ENCODE results near the gene PDE7B. TPM values are rescaled to one million over a fixed set of nuclear protein-coding genes. Genes with fewer than 3 reads are reported as not detected.
"Not testable (repeated sequence)": the region's sequence is repeated elsewhere in the genome, so short reads cannot be mapped to it uniquely, and the experiment has no call there.

The PDE7B gene
- total RNA-seq, 2 donors from 2014 or later: 10.3 TPM

GRCh38 chr6:136213853-136214252 is 362.4 kb downstream of the PDE7B start:
- ATAC-seq: no peak
- intact Hi-C loops (cut with DNase I): no loop called here
- no peak for DNase-seq

- ATAC-seq: no peak
- intact Hi-C loops (cut with DNase I): no loop called here
- no peak for DNase-seq
Measured at GRCh38 chr6:136216503-136217401, 365.3 kb downstream of the PDE7B start.

DNA sequence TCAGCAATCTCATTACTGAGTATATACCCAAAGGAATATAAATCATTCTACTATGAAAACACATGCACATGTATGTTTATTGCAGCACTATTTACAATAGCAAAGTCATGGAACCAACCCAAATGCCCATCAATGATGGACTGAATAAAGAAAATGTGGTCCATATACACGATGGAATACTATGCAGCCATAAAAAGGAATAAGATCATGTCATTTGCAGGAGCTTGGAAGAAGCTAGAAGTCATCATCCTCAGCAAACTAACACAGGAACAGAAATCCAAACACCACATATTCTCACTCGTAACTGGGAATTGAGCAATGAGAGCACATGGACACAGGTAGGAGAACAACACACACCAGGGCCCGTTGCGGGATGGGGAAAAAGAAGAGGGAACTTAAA is 373.5 kb downstream of the PDE7B start:
- not testable (repeated sequence) for DNase-seq, ATAC-seq
- intact Hi-C loops (cut with DNase I): loop anchor here in 1 of 2 donors (2.0 to 5.0 kb wide), 2 partner anchors 193 to 688 kb away; no protein-coding TSS in a partner anchor

DNA sequence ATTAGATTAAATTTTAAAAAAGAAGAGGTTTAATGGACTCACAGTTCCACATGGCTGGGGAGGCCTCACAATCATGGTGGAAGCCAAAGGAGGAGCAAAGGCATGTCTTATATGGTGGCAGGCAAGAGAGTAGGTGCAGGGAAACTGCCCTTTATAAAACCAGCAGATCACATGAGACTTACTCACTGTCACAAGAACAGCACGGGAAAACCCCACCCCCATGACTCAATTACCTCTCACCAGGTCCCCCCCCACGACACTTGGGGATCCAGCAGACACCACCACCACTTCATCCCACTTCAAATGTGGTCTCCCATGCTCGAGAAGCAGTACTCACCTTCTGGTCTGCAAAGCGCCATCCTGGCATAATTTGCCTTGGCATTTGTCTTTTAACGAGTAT is 374.0 kb downstream of the PDE7B start:
- intact Hi-C loops (cut with DNase I): loop anchor here in 1 of 2 donors (2.0 to 5.0 kb wide), 2 partner anchors 193 to 689 kb away; no protein-coding TSS in a partner anchor
- DNase-seq: no peak
- ATAC-seq: no peak

DNA sequence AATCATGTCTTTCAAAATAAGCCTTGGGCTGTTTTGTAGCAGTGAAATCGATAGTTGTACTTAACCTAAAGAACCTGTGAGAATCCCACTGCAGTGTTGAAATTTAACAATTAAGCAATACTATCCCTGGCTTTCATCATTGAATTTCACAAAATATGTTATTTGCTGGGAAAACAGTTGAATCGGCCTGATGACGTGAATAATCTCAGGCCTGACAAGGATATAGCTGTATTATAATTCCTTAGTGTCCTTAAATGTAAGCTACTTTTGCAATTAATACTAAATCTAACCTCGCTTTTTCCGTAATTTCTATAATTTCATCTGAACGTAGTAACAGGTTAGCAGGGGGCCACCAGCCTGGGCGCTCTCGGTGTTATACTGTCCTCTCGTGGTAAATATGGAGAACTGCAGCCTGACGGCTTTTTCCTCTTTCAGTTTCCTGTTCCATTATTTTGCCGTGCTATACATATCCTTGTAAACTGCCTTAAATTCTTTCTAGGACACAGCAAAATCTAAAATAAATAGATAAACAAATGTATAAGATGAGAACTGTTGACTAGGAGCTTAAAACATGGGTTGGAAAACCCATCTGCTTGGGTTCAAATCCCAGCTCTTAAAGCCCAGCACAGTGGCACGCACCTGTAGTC is 374.6 kb downstream of the PDE7B start:
- intact Hi-C loops (cut with DNase I): loop anchor here in 1 of 2 donors (5.0 kb wide), 1 partner anchor 194 kb away; no protein-coding TSS in a partner anchor
- ATAC-seq (peak; percentile 77 to 88), DNase-seq (peak; percentile 45)

- intact Hi-C loops (cut with DNase I): loop anchor here in 1 of 2 donors (5.0 kb wide), 1 partner anchor 195 kb away; no protein-coding TSS in a partner anchor
- DNase-seq (no peak), ATAC-seq (peak; percentile 34 to 35)
Measured at GRCh38 chr6:136226674-136227377, 375.3 kb downstream of the PDE7B start.

- DNase-seq (no peak), ATAC-seq (no peak)
- intact Hi-C loops (cut with DNase I): loop anchor here in 1 of 2 donors (5.0 kb wide), 1 partner anchor 197 kb away; no protein-coding TSS in a partner anchor
Measured at GRCh38 chr6:136228814-136229213, 377.3 kb downstream of the PDE7B start.

GRCh38 chr6:136230219-136230853 is 378.8 kb downstream of the PDE7B start:
- intact Hi-C loops (cut with DNase I): no loop called here
- DNase-seq: no peak
- peak in 1 of 2 donors; percentile 37 for ATAC-seq

DNA sequence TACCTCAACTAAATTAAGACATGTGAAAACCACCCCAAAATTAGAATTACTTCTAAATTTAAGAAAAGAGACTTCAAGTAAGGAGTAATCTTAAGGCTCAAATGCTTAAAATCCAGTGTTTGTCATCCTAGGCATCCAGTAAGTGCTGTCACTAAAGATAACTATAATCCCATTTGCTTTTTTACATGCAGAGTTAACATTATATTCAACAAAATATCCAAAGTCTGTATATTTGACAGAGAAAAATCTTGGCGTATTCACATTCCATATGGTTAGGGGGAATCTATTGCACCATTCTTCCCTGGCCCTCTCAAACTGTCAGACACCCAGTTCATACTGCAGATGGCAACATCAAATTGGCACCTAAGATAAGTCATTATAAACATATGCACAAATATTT is 381.2 kb downstream of the PDE7B start:
- intact Hi-C loops (cut with DNase I): no loop called here
- DNase-seq (no peak), ATAC-seq (no peak)

- intact Hi-C loops (cut with DNase I): no loop called here
- DNase-seq (no peak), ATAC-seq (no peak)
Measured at GRCh38 chr6:136235233-136235564, 383.7 kb downstream of the PDE7B start.

GRCh38 chr6:136236466-136237293 is 385.2 kb downstream of the PDE7B start:
- ATAC-seq: peak in 1 of 2 donors; percentile 53
- no peak for DNase-seq
- intact Hi-C loops (cut with DNase I): no loop called here

- intact Hi-C loops (cut with DNase I): no loop called here
- DNase-seq (no peak), ATAC-seq (no peak)
Measured at GRCh38 chr6:136244061-136244616, 392.6 kb downstream of the PDE7B start.
